DOHH2 (cell line): Measurements from ENCODE around the gene SAMHD1.

Experiments
- CTCF ChIP-seq: fragments of 200-600 bp; sonication (generic); IDR thresholded peaks from one replicate; pipeline ENCODE4 v1.5.1; 2014; ENCODE audit warnings: antibody characterized with exemption, mild to moderate bottlenecking, low read depth, low read length; ENCODE audit not compliant: poor library complexity, severe bottlenecking
- EZH2phosphoT487 ChIP-seq: fragments of 200-600 bp; sonication (generic); IDR thresholded peaks from 2 replicates; pipeline ENCODE4 v1.6.1; 2017; ENCODE audit warnings: borderline replicate concordance, mild to moderate bottlenecking, antibody characterized with exemption, low read length, moderate library complexity, mixed read lengths

- TF ChIP-seq CTCF (no peak), EZH2phosphoT487 (no peak)
Observed at GRCh38 chr20:36917240-36917639, 34.3 kb downstream of the SAMHD1 start.
